ENCODE measurements around the gene SORBS1. TPM values are rescaled to one million over a fixed set of nuclear protein-coding genes. Genes with fewer than 3 reads are reported as not detected.

Gene SORBS1
- total RNA-seq, 2 donors from 2014 or later = 17.6 to 150 TPM

GRCh38 chr10:95391581-95392216, 169.5 kb downstream of the SORBS1 start:
- Histone ChIP-seq H3K9ac (ENCODE audit: low read depth in 2 of 2, low read length in 2 of 2) (no peak overlapping the region), H3K36me3 (no peaks in the 10 kb centered on the region), H3K27me3 (no peaks in the 10 kb centered on the region), H3K9me3 (no peaks in the 10 kb centered on the region), H3K4me1 (peaks cover 4% of the 10 kb centered on the region), H3K4me3 (no peak overlapping the region), H3K27ac (no peak overlapping the region)
- no peak for TF ChIP-seq CTCF (IDR thresholded peaks at IDR 0.05)
- intact Hi-C loops (cut with DNase I) = no loop called here
- no peak for DNase-seq

GRCh38 chr10:95391164-95391563, 170.0 kb downstream of the SORBS1 start:
- no peak for DNase-seq
- Histone ChIP-seq H3K4me3 (no peak overlapping the region), H3K9me3 (no peaks in the 10 kb centered on the region), H3K27ac (no peak overlapping the region), H3K27me3 (no peaks in the 10 kb centered on the region), H3K9ac (ENCODE audit: low read depth in 2 of 2, low read length in 2 of 2) (no peak overlapping the region), H3K36me3 (no peaks in the 10 kb centered on the region), H3K4me1 (peaks cover 4% of the 10 kb centered on the region)
- intact Hi-C loops (cut with DNase I) = no loop called here
- TF ChIP-seq CTCF (IDR thresholded peaks at IDR 0.05) = no peak

GRCh38 chr10:95389982-95390381, 171.2 kb downstream of the SORBS1 start:
- Histone ChIP-seq H3K9ac (ENCODE audit: low read depth in 2 of 2, low read length in 2 of 2) (no peak overlapping the region), H3K4me1 (peaks cover 4% of the 10 kb centered on the region), H3K36me3 (no peaks in the 10 kb centered on the region), H3K9me3 (no peaks in the 10 kb centered on the region), H3K4me3 (no peak overlapping the region), H3K27ac (no peak overlapping the region), H3K27me3 (no peaks in the 10 kb centered on the region)
- DNase-seq = no peak
- intact Hi-C loops (cut with DNase I) = no loop called here
- no peak for TF ChIP-seq CTCF (IDR thresholded peaks at IDR 0.05)

- H3K4me3 ChIP-seq = no peak overlapping the region
- no peak for TF ChIP-seq CTCF (IDR thresholded peaks at IDR 0.05)
- intact Hi-C loops (cut with DNase I) = no loop called here
- H3K9me3 ChIP-seq = no peaks in the 10 kb centered on the region
- H3K27ac ChIP-seq = no peak overlapping the region
- peaks cover 4% of the 10 kb centered on the region for H3K4me1 ChIP-seq
- H3K9ac ChIP-seq (ENCODE audit: low read depth in 2 of 2, low read length in 2 of 2) = no peak overlapping the region
- H3K36me3 ChIP-seq = no peaks in the 10 kb centered on the region
- DNase-seq = no peak
- H3K27me3 ChIP-seq = no peaks in the 10 kb centered on the region
Measured at GRCh38 chr10:95389176-95389575, 172.0 kb downstream of the SORBS1 start.

- H3K9ac ChIP-seq (ENCODE audit: low read depth in 2 of 2, low read length in 2 of 2) = no peak overlapping the region
- DNase-seq = peak; percentile 40
- H3K27ac ChIP-seq = no peak overlapping the region
- no peak overlapping the region for H3K4me3 ChIP-seq
- H3K27me3 ChIP-seq = no peaks in the 10 kb centered on the region
- no peaks in the 10 kb centered on the region for H3K36me3 ChIP-seq
- intact Hi-C loops (cut with DNase I) = no loop called here
- H3K4me1 ChIP-seq = peaks cover 4% of the 10 kb centered on the region
- no peaks in the 10 kb centered on the region for H3K9me3 ChIP-seq
- no peak for TF ChIP-seq CTCF (IDR thresholded peaks at IDR 0.05)
Measured at GRCh38 chr10:95388539-95388938, 172.6 kb downstream of the SORBS1 start.

Data from colonic mucosa (tissue), 4 donors.